Spleen (tissue), 7 donors: Measurements from ENCODE around the gene HSD17B4.

Source experiments
- POLR2AphosphoS5 ChIP-seq, 3 donors: sonication (generic); formaldehyde crosslinking; IDR thresholded peaks; one replicate each; pipeline ENCODE4 v1.5.1; 2017; ENCODE audit warnings: antibody characterized with exemption in 3 of 3
- TF ChIP-seq, protein P1 (sequence below), 11 experiments: fragments of 200-600 bp in 7 of 11; fragments of 450-650 bp in 4 of 11; sonication (generic) in 4 of 11; IDR thresholded peaks in 8 of 11; conservative IDR thresholded peaks in 3 of 11; 1 replicate in 7 of 11; 2 replicates in 4 of 11; pipeline versions ENCODE4 v1.4.0 to v1.8.0; 2016 to 2021; ENCODE audit warnings: antibody characterized with exemption in 11 of 11, inconsistent platforms in 4 of 11, mild to moderate bottlenecking in 1 of 11
- donor health status: DM: no; HTN: no; CAD: no; lungs with moderate emphysema.
- donor health status: DM: no; HTN: no; CAD: no.
- donor health status: DM: no; HTN: no; CAD: no.

GRCh38 chr5:119465640-119466039 is 13.3 kb downstream of the HSD17B4 start:
- TF ChIP-seq POLR2AphosphoS5 (IDR thresholded peaks at IDR 0.05), result no peak
- TF ChIP-seq, protein P1, sequence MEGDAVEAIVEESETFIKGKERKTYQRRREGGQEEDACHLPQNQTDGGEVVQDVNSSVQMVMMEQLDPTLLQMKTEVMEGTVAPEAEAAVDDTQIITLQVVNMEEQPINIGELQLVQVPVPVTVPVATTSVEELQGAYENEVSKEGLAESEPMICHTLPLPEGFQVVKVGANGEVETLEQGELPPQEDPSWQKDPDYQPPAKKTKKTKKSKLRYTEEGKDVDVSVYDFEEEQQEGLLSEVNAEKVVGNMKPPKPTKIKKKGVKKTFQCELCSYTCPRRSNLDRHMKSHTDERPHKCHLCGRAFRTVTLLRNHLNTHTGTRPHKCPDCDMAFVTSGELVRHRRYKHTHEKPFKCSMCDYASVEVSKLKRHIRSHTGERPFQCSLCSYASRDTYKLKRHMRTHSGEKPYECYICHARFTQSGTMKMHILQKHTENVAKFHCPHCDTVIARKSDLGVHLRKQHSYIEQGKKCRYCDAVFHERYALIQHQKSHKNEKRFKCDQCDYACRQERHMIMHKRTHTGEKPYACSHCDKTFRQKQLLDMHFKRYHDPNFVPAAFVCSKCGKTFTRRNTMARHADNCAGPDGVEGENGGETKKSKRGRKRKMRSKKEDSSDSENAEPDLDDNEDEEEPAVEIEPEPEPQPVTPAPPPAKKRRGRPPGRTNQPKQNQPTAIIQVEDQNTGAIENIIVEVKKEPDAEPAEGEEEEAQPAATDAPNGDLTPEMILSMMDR (IDR thresholded peaks at IDR 0.05 in 8 of 11, conservative IDR thresholded peaks at IDR 0.05 in 3 of 11), result no peak
